Peyer's patch (tissue), 4 donors: Measurements from ENCODE around the gene NAP1L4. TPM values are rescaled to one million over a fixed set of nuclear protein-coding genes. Genes with fewer than 3 reads are reported as not detected.

Source experiments
- DNase-seq, 3 donors: peaks; one replicate each; pipeline ENCODE4 v3.0.0-alpha.2; 2017 to 2019
- H3K27ac ChIP-seq, 4 donors: fragments of 200-600 bp; sonication (generic); one replicate each; pipeline ENCODE4 v1.5.1; 2016 to 2019
- H3K27me3 ChIP-seq, 2 donors: fragments of 200-600 bp; sonication (generic); one replicate each; pipeline ENCODE4 v1.5.1; 2019
- H3K36me3 ChIP-seq, 3 donors: fragments of 200-600 bp; sonication (generic); one replicate each; pipeline ENCODE4 v1.5.1; 2016 to 2019
- H3K4me1 ChIP-seq, 4 donors: fragments of 200-600 bp; sonication (generic); one replicate each; pipeline ENCODE4 v1.5.1; 2016 to 2019
- H3K4me3 ChIP-seq, 4 donors: fragments of 200-600 bp; sonication (generic); 1 replicate in 3 of 4; 2 replicates in 1 of 4; pipeline ENCODE4 v1.5.1; 2016 to 2019; ENCODE audit warnings: mild to moderate bottlenecking in 1 of 4
- H3K9me3 ChIP-seq, 4 donors: fragments of 200-600 bp; sonication (generic); one replicate each; pipeline ENCODE4 v1.5.1; 2016 to 2019; ENCODE audit warnings: mild to moderate bottlenecking in 1 of 4
- CTCF ChIP-seq, 6 experiments: fragments of 450-650 bp in 4 of 6; fragments of 200-600 bp in 2 of 6; sonication (generic) in 1 of 6; IDR thresholded peaks; one replicate each; pipeline ENCODE4 v1.5.1; 2017 to 2019; ENCODE audit warnings: antibody characterized with exemption in 6 of 6, mild to moderate bottlenecking in 3 of 6, moderate library complexity in 1 of 6
- POLR2A ChIP-seq, 2 donors: fragments of 450-650 bp; IDR thresholded peaks; one replicate each; pipeline ENCODE4 v1.5.1; 2017; ENCODE audit warnings: antibody characterized with exemption in 2 of 2, mild to moderate bottlenecking in 2 of 2, moderate library complexity in 2 of 2
- total RNA-seq, 4 donors: library from RNA; depleted of rRNA; stranded (reverse); fragments of >200 nt; gene quantifications; one replicate each; pipeline ENCODE4 v1.1.0, GENCODE V29; 2016

The NAP1L4 gene
- total RNA-seq, 4 donors from 2014 or later: 87.6 to 177 (median 119) TPM

GRCh38 chr11:2947744-2948143, 44.4 kb downstream of the NAP1L4 start:
- H3K9me3 ChIP-seq: no peaks in the 10 kb centered on the region
- no peak overlapping the region for H3K4me3 ChIP-seq
- DNase-seq: no peak
- peaks cover 0 to 32% (median 3%) of the 10 kb centered on the region in 4 donors for H3K4me1 ChIP-seq
- no peaks in the 10 kb centered on the region for H3K27me3 ChIP-seq
- peaks cover 0 to 66% (median 0%) of the 10 kb centered on the region in 3 donors for H3K36me3 ChIP-seq
- TF ChIP-seq POLR2A (IDR thresholded peaks at IDR 0.05): no peak
- TF ChIP-seq CTCF (IDR thresholded peaks at IDR 0.05): no peak
- H3K27ac ChIP-seq: no peak overlapping the region

GRCh38 chr11:2945757-2946287, 46.3 kb downstream of the NAP1L4 start:
- Histone ChIP-seq H3K4me1 (peaks cover 0 to 41% (median 4%) of the 10 kb centered on the region in 4 donors), H3K4me3 (no peak overlapping the region), H3K36me3 (peaks cover 0 to 46% (median 0%) of the 10 kb centered on the region in 3 donors), H3K9me3 (no peaks in the 10 kb centered on the region), H3K27me3 (no peaks in the 10 kb centered on the region), H3K27ac (peak overlapping the region in 3 of 4 donors; percentile 6 to 42 (median 7))
- TF ChIP-seq POLR2A (IDR thresholded peaks at IDR 0.05) (no peak), CTCF (IDR thresholded peaks at IDR 0.05) (no peak)
- no peak for DNase-seq

GRCh38 chr11:2945031-2945756, 46.9 kb downstream of the NAP1L4 start:
- TF ChIP-seq POLR2A (IDR thresholded peaks at IDR 0.05): no peak
- no peak for TF ChIP-seq CTCF (IDR thresholded peaks at IDR 0.05)
- peaks cover 0 to 40% (median 0%) of the 10 kb centered on the region in 3 donors for H3K36me3 ChIP-seq
- no peaks in the 10 kb centered on the region for H3K9me3 ChIP-seq
- H3K27ac ChIP-seq: peak overlapping the region; percentile 6 to 42 (median 35)
- H3K4me1 ChIP-seq: peaks cover 0 to 48% (median 4%) of the 10 kb centered on the region in 4 donors
- no peaks in the 10 kb centered on the region for H3K27me3 ChIP-seq
- peak; percentile 61 to 89 (median 88) for DNase-seq
- H3K4me3 ChIP-seq: peak overlapping the region in 1 of 4 donors; percentile 10

GRCh38 chr11:2944530-2944929, 47.6 kb downstream of the NAP1L4 start:
- TF ChIP-seq POLR2A (IDR thresholded peaks at IDR 0.05): no peak
- no peak for TF ChIP-seq CTCF (IDR thresholded peaks at IDR 0.05)
- no peaks in the 10 kb centered on the region for H3K27me3 ChIP-seq
- H3K4me1 ChIP-seq: peaks cover 0 to 54% (median 4%) of the 10 kb centered on the region in 4 donors
- no peak for DNase-seq
- no peaks in the 10 kb centered on the region for H3K9me3 ChIP-seq
- no peak overlapping the region for H3K4me3 ChIP-seq
- H3K36me3 ChIP-seq: peaks cover 0 to 34% (median 0%) of the 10 kb centered on the region in 3 donors
- H3K27ac ChIP-seq: peak overlapping the region in 3 of 4 donors; percentile 28 to 45 (median 42)

- H3K36me3 ChIP-seq: peaks cover 0 to 25% (median 0%) of the 10 kb centered on the region in 3 donors
- TF ChIP-seq CTCF (IDR thresholded peaks at IDR 0.05): peak in 3 of 6 experiments; percentile 41 to 50 (median 42)
- peak in 1 of 2 donors; percentile 15 for TF ChIP-seq POLR2A (IDR thresholded peaks at IDR 0.05)
Measured at GRCh38 chr11:2943711-2944118, 48.4 kb downstream of the NAP1L4 start.

More at GRCh38 chr11:2943711-2944118, 48.4 kb downstream of the NAP1L4 start:
- Histone ChIP-seq H3K27me3 (no peaks in the 10 kb centered on the region), H3K4me1 (peaks cover 0 to 54% (median 4%) of the 10 kb centered on the region in 4 donors), H3K4me3 (no peak overlapping the region), H3K27ac (peak overlapping the region in 2 of 4 donors; percentile 42 to 45), H3K9me3 (no peaks in the 10 kb centered on the region)
- DNase-seq: peak in 2 of 3 donors; percentile 87 to 89
